ENCODE results near the gene CDH4.

GRCh38 chr20:61686051-61686936, 434.2 kb downstream of the CDH4 start:
- TF ChIP-seq, protein P1, sequence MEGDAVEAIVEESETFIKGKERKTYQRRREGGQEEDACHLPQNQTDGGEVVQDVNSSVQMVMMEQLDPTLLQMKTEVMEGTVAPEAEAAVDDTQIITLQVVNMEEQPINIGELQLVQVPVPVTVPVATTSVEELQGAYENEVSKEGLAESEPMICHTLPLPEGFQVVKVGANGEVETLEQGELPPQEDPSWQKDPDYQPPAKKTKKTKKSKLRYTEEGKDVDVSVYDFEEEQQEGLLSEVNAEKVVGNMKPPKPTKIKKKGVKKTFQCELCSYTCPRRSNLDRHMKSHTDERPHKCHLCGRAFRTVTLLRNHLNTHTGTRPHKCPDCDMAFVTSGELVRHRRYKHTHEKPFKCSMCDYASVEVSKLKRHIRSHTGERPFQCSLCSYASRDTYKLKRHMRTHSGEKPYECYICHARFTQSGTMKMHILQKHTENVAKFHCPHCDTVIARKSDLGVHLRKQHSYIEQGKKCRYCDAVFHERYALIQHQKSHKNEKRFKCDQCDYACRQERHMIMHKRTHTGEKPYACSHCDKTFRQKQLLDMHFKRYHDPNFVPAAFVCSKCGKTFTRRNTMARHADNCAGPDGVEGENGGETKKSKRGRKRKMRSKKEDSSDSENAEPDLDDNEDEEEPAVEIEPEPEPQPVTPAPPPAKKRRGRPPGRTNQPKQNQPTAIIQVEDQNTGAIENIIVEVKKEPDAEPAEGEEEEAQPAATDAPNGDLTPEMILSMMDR (IDR thresholded peaks at IDR 0.05), result no peak
- TF ChIP-seq EZH2 (IDR thresholded peaks at IDR 0.05; ENCODE audit: borderline replicate concordance, insufficient read depth, low read depth, low read length, poor library complexity, severe bottlenecking), result no peak

Data from B cell (primary cell).